Ascending aorta (tissue), 2 donors: ENCODE results near the gene ANAPC1. TPM values are rescaled to one million over a fixed set of nuclear protein-coding genes. Genes with fewer than 3 reads are reported as not detected.
A peak's percentile ranks its signal among the peaks of the same experiment; 100 is the strongest.
"Not testable (repeated sequence)": the region's sequence is repeated elsewhere in the genome, so short reads cannot be mapped to it uniquely, and the experiment has no call there.

Source experiments
- DNase-seq, 2 donors: peaks; one replicate each; pipeline ENCODE4 v3.0.0-alpha.2; 2019; ENCODE audit warnings: low spot score in 2 of 2
- H3K27ac ChIP-seq, 2 donors: fragments of 200-600 bp; sonication (generic); one replicate each; pipeline ENCODE4 v1.5.1; 2016 to 2017; ENCODE audit warnings: mild to moderate bottlenecking in 1 of 2
- H3K27me3 ChIP-seq: fragments of 200-600 bp; sonication (generic); one replicate; pipeline ENCODE4 v1.5.1; 2017
- H3K36me3 ChIP-seq, 2 donors: fragments of 200-600 bp; sonication (generic); one replicate each; pipeline ENCODE4 v1.5.1; 2016
- H3K4me1 ChIP-seq, 2 donors: fragments of 200-600 bp; sonication (generic); one replicate each; pipeline ENCODE4 v1.5.1; 2016 to 2017; ENCODE audit warnings: mild to moderate bottlenecking in 1 of 2
- H3K4me3 ChIP-seq, 2 donors: fragments of 200-600 bp; sonication (generic); one replicate each; pipeline ENCODE4 v1.5.1; 2016 to 2017; ENCODE audit warnings: mild to moderate bottlenecking in 1 of 2
- H3K9me3 ChIP-seq, 2 donors: fragments of 200-600 bp; sonication (generic); one replicate each; pipeline ENCODE4 v1.5.1; 2016
- intact Hi-C: fragments of 100-400 bp; cut with DNase I; formaldehyde crosslinking; loops from one replicate; pipeline ENCODE4 v1.15.1; 2023
- total RNA-seq: library from RNA; depleted of rRNA; stranded (reverse); fragments of >200 nt; gene quantifications from one replicate; pipeline ENCODE4 v1.1.0, GENCODE V29; 2016
- TF ChIP-seq, protein P1 (sequence below), 3 experiments: fragments of 200-600 bp in 2 of 3; fragments of 450-650 bp in 1 of 3; sonication (generic) in 2 of 3; IDR thresholded peaks; one replicate each; pipeline ENCODE4 v1.5.1; 2016 to 2019; ENCODE audit warnings: antibody characterized with exemption in 3 of 3, mild to moderate bottlenecking in 1 of 3, moderate library complexity in 1 of 3

Gene ANAPC1
- total RNA-seq, 1 donor from 2014 or later, result 36.6 TPM

DNA sequence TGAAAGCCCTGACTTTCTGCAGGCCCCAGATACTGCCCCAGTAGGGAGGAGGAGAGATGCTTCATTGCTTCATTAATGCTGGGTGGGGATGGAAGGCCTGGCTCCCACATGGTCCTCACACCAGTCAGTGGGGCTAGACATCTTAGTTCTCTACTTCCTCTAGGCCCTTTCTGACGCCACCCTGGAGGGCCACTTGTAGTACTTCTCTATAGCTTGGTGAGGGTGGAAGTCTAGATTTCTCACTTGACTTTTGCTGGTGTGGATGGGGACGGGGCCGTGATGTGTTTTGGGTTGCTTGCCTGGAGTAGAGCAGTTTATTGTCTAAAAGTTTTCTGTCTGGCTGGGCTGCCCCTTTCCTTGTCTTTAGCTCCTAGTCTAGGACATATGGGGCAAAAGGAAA is 33.1 kb upstream of the ANAPC1 start:
- DNase-seq, result no peak
- intact Hi-C loops, result no loop called here
- no peak overlapping the region for H3K27ac ChIP-seq
- no peaks in the 10 kb centered on the region for H3K9me3 ChIP-seq
- H3K27me3 ChIP-seq, result no peaks in the 10 kb centered on the region
- no peak overlapping the region for H3K4me3 ChIP-seq
- TF ChIP-seq, protein P1, sequence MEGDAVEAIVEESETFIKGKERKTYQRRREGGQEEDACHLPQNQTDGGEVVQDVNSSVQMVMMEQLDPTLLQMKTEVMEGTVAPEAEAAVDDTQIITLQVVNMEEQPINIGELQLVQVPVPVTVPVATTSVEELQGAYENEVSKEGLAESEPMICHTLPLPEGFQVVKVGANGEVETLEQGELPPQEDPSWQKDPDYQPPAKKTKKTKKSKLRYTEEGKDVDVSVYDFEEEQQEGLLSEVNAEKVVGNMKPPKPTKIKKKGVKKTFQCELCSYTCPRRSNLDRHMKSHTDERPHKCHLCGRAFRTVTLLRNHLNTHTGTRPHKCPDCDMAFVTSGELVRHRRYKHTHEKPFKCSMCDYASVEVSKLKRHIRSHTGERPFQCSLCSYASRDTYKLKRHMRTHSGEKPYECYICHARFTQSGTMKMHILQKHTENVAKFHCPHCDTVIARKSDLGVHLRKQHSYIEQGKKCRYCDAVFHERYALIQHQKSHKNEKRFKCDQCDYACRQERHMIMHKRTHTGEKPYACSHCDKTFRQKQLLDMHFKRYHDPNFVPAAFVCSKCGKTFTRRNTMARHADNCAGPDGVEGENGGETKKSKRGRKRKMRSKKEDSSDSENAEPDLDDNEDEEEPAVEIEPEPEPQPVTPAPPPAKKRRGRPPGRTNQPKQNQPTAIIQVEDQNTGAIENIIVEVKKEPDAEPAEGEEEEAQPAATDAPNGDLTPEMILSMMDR (IDR thresholded peaks at IDR 0.05), result no peak
- H3K4me1 ChIP-seq, result peaks cover 0 to 11% of the 10 kb centered on the region in 2 donors
- peaks cover 0 to 5% of the 10 kb centered on the region in 2 donors for H3K36me3 ChIP-seq

DNA sequence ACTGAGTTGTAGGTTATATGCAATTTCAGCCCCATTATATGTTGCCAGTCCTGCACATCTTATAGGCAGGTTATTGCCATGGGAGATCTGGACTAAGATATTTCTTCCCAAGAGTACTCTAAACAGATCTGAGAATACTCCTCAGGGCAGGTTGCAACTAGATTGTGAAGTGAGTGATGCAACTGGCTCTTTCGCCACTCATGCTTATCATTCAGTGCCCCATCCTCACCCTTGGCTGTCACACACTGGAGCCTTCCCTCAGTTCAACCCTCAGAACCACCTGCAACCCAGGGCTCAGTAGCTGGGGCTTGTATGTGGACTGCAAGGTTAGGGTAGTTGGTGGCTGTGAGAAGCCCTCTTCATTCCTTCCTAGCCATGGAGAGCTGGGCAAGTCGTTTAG is 28.6 kb upstream of the ANAPC1 start:
- TF ChIP-seq, protein P1 (IDR thresholded peaks at IDR 0.05), result no peak

DNA sequence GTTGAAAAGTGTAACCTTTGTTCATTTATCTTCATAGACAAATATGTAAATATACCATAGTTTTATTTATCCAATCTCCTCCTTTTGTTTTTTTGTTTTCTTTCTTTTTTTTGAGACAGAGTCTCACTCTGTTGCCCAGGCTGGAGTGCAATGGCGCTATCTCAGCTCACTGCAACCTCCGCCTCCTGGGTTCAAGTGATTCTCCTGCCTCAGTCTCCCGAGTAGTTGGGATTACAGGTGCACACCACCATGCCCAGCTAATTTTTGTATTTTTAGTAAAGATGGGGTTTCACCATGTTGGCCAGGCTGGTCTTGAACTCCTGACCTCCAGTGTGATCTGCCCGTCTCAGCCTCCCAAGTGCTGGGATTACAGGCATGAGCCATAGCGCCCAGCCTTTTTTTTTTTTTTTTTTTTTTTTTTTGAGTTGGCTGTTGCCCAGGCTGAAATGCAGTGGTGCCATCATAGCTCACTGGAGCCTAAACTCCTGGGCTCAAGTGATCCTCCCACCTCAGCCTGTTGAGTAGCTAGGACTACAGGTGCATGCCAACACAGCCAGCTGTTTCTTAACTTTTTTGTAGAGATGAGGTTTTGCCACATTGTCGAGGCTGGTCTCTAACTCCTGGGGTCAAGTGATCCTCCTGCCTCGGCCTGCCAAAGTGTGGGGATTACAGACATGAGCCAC is 27.4 kb upstream of the ANAPC1 start:
- H3K27me3 ChIP-seq, H3K9me3 ChIP-seq, DNase-seq, H3K27ac ChIP-seq, H3K36me3 ChIP-seq, H3K4me1 ChIP-seq, H3K4me3 ChIP-seq, intact Hi-C loops: not testable (repeated sequence)

More for the DNA sequence above, 28.6 kb upstream of the ANAPC1 start:
- Histone ChIP-seq H3K27me3 (no peaks in the 10 kb centered on the region), H3K4me1 (no peaks in the 10 kb centered on the region), H3K9me3 (no peaks in the 10 kb centered on the region), H3K36me3 (peaks cover 0 to 5% of the 10 kb centered on the region in 2 donors), H3K4me3 (no peak overlapping the region), H3K27ac (no peak overlapping the region)
- intact Hi-C loops, result no loop called here
- DNase-seq, result no peak

DNA sequence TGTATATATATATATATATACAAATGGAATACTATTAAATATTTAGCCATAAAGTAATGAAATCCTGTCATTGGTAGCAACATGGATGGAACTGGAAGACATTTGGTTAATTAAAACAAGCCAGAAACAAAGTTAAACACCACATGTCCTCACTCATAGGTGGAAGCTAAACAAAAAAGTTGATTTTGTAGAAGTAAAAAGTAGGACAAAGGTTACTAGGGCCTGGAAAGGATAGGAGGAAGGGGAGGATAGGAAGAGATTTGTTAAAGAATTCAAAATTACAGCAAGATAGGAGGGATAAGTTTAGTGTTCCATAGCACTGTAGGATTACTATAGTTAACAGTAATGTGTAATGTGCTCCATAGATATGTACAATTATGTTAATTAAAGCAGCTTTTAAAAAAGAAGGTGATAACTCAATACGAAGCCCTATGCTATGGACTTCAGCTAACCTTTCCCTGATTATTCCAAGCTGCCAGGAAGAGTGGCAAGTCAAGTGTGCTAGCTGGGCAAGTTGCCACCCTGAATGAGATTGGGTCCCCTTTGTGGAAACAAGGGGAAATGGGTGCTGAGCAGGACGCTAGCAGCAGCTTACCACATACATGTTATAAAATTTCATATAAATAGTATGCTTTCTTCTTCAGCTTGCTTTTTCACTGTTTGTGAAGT is 26.8 kb upstream of the ANAPC1 start:
- no peak overlapping the region for H3K27ac ChIP-seq
- no peaks in the 10 kb centered on the region for H3K36me3 ChIP-seq
- TF ChIP-seq, protein P1 (IDR thresholded peaks at IDR 0.05), result no peak
- no peaks in the 10 kb centered on the region for H3K9me3 ChIP-seq
- DNase-seq, result no peak
- no peak overlapping the region for H3K4me3 ChIP-seq
- no peaks in the 10 kb centered on the region for H3K27me3 ChIP-seq
- intact Hi-C loops, result no loop called here
- H3K4me1 ChIP-seq, result peaks cover 0 to 11% of the 10 kb centered on the region in 2 donors

DNA sequence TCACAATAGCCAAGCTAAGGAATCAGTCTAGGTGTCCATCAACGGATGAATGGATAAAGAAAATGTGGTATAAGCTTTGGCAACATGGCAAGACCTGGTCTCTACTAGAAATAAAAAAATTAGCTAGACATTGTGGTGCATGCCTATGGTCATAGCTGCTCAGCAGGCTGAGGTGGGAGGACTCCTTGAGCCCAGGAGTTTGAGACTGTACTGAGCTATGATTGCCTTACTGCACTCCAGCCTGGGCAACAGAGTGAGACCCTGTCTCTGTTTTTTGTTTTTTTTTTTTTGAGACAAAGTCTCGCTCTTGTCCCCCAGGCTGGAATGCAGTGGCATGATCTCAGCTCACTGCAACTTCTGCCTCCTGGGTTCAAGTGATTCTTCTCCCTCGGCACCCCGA is 26.0 kb upstream of the ANAPC1 start:
- H3K4me1 ChIP-seq, result peaks cover 0 to 18% of the 10 kb centered on the region in 2 donors
- H3K4me3 ChIP-seq, H3K27ac ChIP-seq, intact Hi-C loops, H3K27me3 ChIP-seq, DNase-seq, H3K9me3 ChIP-seq, H3K36me3 ChIP-seq: not testable (repeated sequence)

DNA sequence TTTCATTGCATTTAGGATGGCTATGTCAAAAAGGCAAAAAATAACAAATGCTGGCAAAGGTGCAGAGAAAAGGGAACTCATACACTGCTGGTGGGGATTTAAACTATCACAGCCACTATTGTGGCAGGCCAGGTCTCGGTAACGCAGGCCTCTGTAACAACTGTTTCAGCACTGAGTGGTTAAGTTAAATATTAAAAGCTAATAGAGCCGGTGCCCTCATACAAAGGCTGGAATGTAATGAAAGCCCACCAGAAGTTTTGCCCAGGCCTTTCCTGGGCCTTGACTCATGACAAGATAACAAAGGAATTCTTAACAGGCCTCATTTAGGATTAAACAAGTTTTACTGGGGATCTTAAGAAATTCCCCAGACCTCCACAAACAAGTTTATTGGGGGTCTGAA is 25.1 kb upstream of the ANAPC1 start:
- Histone ChIP-seq H3K4me1 (peaks cover 0 to 28% of the 10 kb centered on the region in 2 donors), H3K27me3 (no peaks in the 10 kb centered on the region), H3K36me3 (no peaks in the 10 kb centered on the region), H3K9me3 (no peaks in the 10 kb centered on the region), H3K27ac (peak overlapping the region in 1 of 2 donors; percentile 11), H3K4me3 (no peak overlapping the region)
- intact Hi-C loops, result no loop called here
- peak in 1 of 2 donors; percentile 21 for DNase-seq
- TF ChIP-seq, protein P1 (IDR thresholded peaks at IDR 0.05), result no peak
